ENCODE results near the gene CTDP1. TPM values are rescaled to one million over a fixed set of nuclear protein-coding genes. Genes with fewer than 3 reads are reported as not detected.
A peak's percentile ranks its signal among the peaks of the same experiment; 100 is the strongest.

Gene CTDP1
- total and polyA plus RNA-seq, 2 experiments from 2014 or later: 20.4 to 20.6 TPM

DNA sequence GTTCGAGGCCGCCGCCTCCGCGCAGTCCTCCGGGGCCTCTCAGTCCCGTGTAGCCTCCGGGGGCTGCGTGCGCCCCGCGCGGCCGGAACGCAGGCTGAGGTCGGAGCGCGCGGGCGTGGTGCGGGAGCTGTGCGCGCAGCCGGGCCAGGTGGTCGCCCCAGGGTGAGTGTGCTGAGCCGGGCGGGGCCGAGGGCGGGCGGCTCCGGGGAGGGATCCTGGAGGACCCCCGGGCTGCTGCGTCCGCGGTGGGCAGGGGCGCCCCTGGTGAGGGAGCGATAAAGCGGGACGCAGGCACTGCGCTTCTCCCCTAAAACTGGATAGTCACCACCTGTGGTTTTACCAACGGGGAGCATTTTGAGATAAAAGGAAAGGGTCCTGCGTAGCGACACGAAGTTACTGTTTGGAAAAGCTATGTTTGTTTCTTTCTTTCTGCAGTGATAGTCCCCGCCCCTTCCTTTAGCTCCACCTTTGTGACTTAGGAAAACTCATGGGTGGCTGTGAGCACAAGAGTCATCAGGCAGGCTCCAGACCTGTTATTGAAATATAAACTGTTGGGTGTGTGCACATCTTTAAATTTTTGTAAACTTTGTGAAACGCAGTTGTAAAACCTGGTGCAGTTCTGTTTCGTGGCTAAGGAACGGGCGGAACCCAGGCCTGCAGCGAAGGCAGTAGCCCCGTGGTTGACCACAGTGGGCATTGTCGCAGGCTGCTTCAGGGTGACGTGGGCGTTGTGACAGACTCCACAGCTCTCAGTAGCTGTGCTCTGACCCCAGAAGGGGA is 687 bp downstream of the CTDP1 start:
- TF ChIP-seq, protein P1, sequence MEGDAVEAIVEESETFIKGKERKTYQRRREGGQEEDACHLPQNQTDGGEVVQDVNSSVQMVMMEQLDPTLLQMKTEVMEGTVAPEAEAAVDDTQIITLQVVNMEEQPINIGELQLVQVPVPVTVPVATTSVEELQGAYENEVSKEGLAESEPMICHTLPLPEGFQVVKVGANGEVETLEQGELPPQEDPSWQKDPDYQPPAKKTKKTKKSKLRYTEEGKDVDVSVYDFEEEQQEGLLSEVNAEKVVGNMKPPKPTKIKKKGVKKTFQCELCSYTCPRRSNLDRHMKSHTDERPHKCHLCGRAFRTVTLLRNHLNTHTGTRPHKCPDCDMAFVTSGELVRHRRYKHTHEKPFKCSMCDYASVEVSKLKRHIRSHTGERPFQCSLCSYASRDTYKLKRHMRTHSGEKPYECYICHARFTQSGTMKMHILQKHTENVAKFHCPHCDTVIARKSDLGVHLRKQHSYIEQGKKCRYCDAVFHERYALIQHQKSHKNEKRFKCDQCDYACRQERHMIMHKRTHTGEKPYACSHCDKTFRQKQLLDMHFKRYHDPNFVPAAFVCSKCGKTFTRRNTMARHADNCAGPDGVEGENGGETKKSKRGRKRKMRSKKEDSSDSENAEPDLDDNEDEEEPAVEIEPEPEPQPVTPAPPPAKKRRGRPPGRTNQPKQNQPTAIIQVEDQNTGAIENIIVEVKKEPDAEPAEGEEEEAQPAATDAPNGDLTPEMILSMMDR (IDR thresholded peaks at IDR 0.05; ENCODE audit: poor library complexity): no peak
- TF ChIP-seq EZH2 (IDR thresholded peaks at IDR 0.05; ENCODE audit: borderline replicate concordance): no peak
- TF ChIP-seq EZH2phosphoT487 (IDR thresholded peaks at IDR 0.05; ENCODE audit: low read depth, severe bottlenecking, unreplicated experiment): no peak
- Histone ChIP-seq H3K27me3 (no peaks in the 10 kb centered on the region), H4K20me1 (ENCODE audit: insufficient read depth, poor library complexity, severe bottlenecking) (peaks cover 8% of the 10 kb centered on the region), H2AFZ (peak overlapping the region; percentile 29), H3K27ac (peak overlapping the region; percentile 97), H3K79me2 (peaks cover 72% of the 10 kb centered on the region), H3K9me3 (ENCODE audit: low read depth) (no peaks in the 10 kb centered on the region), H3K4me3 (peak overlapping the region; percentile 54), H3K4me1 (ENCODE audit: insufficient read depth) (peaks cover 19% of the 10 kb centered on the region), H3K9me2 (replicated peaks; ENCODE audit: insufficient read depth) (no peaks in the 10 kb centered on the region), H3K36me3 (replicated peaks; ENCODE audit: insufficient read depth, low read depth) (no peaks in the 10 kb centered on the region), H3K4me2 (peak overlapping the region; percentile 88)
- WGBS (ENCODE audit: low lambda C conversion rate, missing lambda C conversion rate): 9% methylated on average over 52 of the region's 54 CpGs
- DNase-seq (ENCODE audit: low spot score): peak; percentile 78

DNA sequence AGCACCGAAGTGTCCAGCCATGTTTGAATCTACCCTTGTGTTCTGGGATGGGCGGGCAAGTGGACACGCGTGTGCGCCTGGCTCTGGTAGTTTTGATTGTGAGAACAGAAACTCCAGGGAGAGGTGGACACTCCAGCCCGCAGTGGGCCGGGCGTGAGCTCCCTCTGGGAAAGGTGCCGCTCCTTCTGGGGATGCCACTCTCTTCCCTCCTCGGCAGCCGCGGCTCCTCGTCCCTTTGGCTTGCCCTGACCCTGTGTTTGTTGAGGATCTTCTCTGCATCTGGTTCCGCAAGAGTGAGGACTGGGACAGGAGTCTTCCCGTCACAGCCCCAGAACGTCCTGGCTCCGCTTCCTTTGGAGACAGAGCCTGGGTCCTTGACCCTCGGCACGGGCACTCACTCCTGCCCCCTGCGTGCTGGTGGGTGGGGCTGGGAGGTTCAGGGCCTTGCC is 1.3 kb downstream of the CTDP1 start:
- Histone ChIP-seq H3K4me2 (peak overlapping the region; percentile 88), H3K36me3 (replicated peaks; ENCODE audit: insufficient read depth, low read depth) (no peaks in the 10 kb centered on the region), H3K27me3 (no peaks in the 10 kb centered on the region), H4K20me1 (ENCODE audit: insufficient read depth, poor library complexity, severe bottlenecking) (peaks cover 8% of the 10 kb centered on the region), H3K79me2 (peaks cover 78% of the 10 kb centered on the region), H3K9me2 (replicated peaks; ENCODE audit: insufficient read depth) (no peaks in the 10 kb centered on the region), H3K27ac (peak overlapping the region; percentile 97), H3K4me3 (peak overlapping the region; percentile 54), H2AFZ (no peak overlapping the region), H3K4me1 (ENCODE audit: insufficient read depth) (peaks cover 19% of the 10 kb centered on the region), H3K9me3 (ENCODE audit: low read depth) (no peaks in the 10 kb centered on the region)
- TF ChIP-seq EZH2phosphoT487 (IDR thresholded peaks at IDR 0.05; ENCODE audit: low read depth, severe bottlenecking, unreplicated experiment) (no peak), EZH2 (IDR thresholded peaks at IDR 0.05; ENCODE audit: borderline replicate concordance) (no peak)
- TF ChIP-seq, protein P1 (IDR thresholded peaks at IDR 0.05; ENCODE audit: poor library complexity): no peak
- DNase-seq (ENCODE audit: low spot score): no peak
- 83% methylated on average over 20 of the region's 20 CpGs for WGBS (ENCODE audit: low lambda C conversion rate, missing lambda C conversion rate)

DNA sequence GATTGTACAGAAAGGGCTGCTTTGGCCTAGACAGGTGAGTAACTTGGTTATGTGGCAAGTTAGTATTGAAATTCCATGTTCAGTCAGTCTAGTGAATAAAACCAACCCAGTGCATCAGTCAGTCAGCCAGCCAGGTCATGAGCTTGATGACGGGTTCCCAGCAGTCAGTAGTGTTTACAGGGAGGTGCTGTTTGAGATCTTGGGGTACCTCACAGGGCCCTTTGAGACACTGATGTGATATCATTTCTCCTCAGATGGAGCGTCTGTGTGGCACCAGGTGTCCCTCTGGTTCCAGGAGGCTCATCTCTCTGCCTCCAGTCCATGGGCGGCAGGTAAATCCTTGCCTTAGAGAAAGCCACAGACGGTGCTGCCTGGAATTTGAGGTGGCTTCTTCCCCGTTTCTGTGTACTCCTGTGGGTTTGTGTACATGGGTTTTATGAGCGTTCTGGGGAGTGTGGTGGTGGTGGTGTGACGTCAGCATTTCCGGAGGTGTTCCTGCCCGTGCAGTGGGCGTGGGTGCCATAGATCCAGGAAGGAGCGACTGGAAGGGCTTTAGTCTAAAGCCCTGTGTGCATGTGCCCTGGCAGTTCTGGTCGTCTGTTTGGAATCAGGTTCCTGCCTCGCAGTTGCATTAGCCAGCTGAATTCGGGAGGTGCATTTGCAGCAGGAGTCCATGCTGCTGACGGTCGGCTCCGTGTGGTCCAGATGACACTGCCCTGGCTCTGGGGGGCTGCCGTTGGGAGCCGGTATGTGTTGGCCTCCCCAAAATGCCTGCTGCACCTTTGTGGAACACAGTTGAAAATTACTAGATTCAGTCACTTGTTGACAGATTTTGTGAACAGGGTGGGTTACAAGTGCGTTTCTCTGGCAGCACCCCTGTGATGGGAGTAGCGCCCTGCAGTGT is 2.1 kb downstream of the CTDP1 start:
- H2AFZ ChIP-seq: no peak overlapping the region
- peaks cover 8% of the 10 kb centered on the region for H4K20me1 ChIP-seq (ENCODE audit: insufficient read depth, poor library complexity, severe bottlenecking)
- H3K9me2 ChIP-seq (replicated peaks; ENCODE audit: insufficient read depth): no peaks in the 10 kb centered on the region
- peaks cover 19% of the 10 kb centered on the region for H3K4me1 ChIP-seq (ENCODE audit: insufficient read depth)
- 90% methylated on average over 21 of the region's 21 CpGs for WGBS (ENCODE audit: low lambda C conversion rate, missing lambda C conversion rate)
- H3K27ac ChIP-seq: no peak overlapping the region
- no peaks in the 10 kb centered on the region for H3K36me3 ChIP-seq (replicated peaks; ENCODE audit: insufficient read depth, low read depth)
- H3K9me3 ChIP-seq (ENCODE audit: low read depth): no peaks in the 10 kb centered on the region
- DNase-seq (ENCODE audit: low spot score): no peak
- TF ChIP-seq EZH2phosphoT487 (IDR thresholded peaks at IDR 0.05; ENCODE audit: low read depth, severe bottlenecking, unreplicated experiment) (no peak), EZH2 (IDR thresholded peaks at IDR 0.05; ENCODE audit: borderline replicate concordance) (no peak)
- TF ChIP-seq, protein P1 (IDR thresholded peaks at IDR 0.05; ENCODE audit: poor library complexity): no peak
- H3K27me3 ChIP-seq: no peaks in the 10 kb centered on the region
- H3K79me2 ChIP-seq: peaks cover 82% of the 10 kb centered on the region
- no peak overlapping the region for H3K4me3 ChIP-seq
- H3K4me2 ChIP-seq: peak overlapping the region; percentile 88

Measured in hepatocyte (in vitro differentiated cells).